ENCODE data around the gene TPI1. TPM values are rescaled to one million over a fixed set of nuclear protein-coding genes. Genes with fewer than 3 reads are reported as not detected.

TPI1 gene
- total and polyA plus RNA-seq, 2 of the 8 experiments (the other 6 are each of a cell fraction or from before 2014, with no cell fraction given) = 910 to 3,018 TPM

DNA sequence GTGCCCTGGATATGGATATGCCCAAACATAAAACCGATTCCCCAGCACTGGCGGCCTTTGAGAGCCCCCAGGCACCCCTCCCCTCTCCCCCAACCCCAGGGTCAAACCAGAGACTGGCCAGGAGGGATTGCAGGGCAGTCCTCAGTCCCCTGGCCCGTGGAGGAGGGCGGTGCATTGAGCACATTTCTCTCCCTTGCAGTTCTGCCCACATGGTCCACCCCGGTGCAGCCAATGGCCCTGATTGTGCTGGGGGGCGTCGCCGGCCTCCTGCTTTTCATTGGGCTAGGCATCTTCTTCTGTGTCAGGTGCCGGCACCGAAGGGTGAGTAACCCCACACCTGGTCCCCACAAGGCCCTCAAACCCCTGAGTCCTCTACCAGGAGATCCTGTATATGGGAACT lies 49.1 kb upstream of the TPI1 start (continued):
- no peak for TF ChIP-seq KDM1A (IDR thresholded peaks at IDR 0.05; ENCODE audit: borderline replicate concordance, low read length)
- TF ChIP-seq SP1 (IDR thresholded peaks at IDR 0.05; ENCODE audit: low read depth, low read length) = no peak
- no peak for TF ChIP-seq TEAD4 (IDR thresholded peaks at IDR 0.05; ENCODE audit: low read depth, low read length)
- TF ChIP-seq RXRA (IDR thresholded peaks at IDR 0.05; ENCODE audit: insufficient read depth, low read depth, low read length) = no peak
- TF ChIP-seq SIX5 (IDR thresholded peaks at IDR 0.05; ENCODE audit: low read depth, low read length) = no peak
- no peak for TF ChIP-seq MAFK (IDR thresholded peaks at IDR 0.05; ENCODE audit: low read depth, low read length)
- TF ChIP-seq CHD1 (IDR thresholded peaks at IDR 0.05; ENCODE audit: low read depth, low read length) = no peak
- TF ChIP-seq ZNF274 (IDR thresholded peaks at IDR 0.05; ENCODE audit: borderline replicate concordance, extremely low read depth, low read length) = no peak
- no peak for TF ChIP-seq HDAC6 (IDR thresholded peaks at IDR 0.05; ENCODE audit: low read depth, low read length)
- no peak for TF ChIP-seq SP4 (IDR thresholded peaks at IDR 0.05; ENCODE audit: low read length)
- TF ChIP-seq SUZ12 (IDR thresholded peaks at IDR 0.05; ENCODE audit: low read length) = no peak
- no peak for TF ChIP-seq SAP30 (IDR thresholded peaks at IDR 0.05; ENCODE audit: insufficient read depth, insufficient replicate concordance, low read length)
- TF ChIP-seq USF2 (IDR thresholded peaks at IDR 0.05; ENCODE audit: low read length) = peak; percentile 58
- no peak for TF ChIP-seq POU5F1 (IDR thresholded peaks at IDR 0.05; ENCODE audit: low read depth, low read length)
- TF ChIP-seq EGR1 (IDR thresholded peaks at IDR 0.05; ENCODE audit: borderline replicate concordance, low read depth, low read length) = no peak
- peak; percentile 4 to 56; a peak in 2 of 3 replicates for TF ChIP-seq EP300 (IDR thresholded peaks at IDR 0.05; ENCODE audit: borderline replicate concordance in 1 of 2, low read depth in 2 of 2, low read length in 2 of 2)
- no peak for TF ChIP-seq ASH2L (IDR thresholded peaks at IDR 0.05; ENCODE audit: low read length)
- no peak for TF ChIP-seq YY1 (IDR thresholded peaks at IDR 0.05; ENCODE audit: low read depth, low read length)

All from H1 (cell line).